GM21619 (cell line): Measurements from ENCODE around the gene RAB7A.
"Not testable (repeated sequence)": the region's sequence is repeated elsewhere in the genome, so short reads cannot be mapped to it uniquely, and the experiment has no call there.

Experiments used
- ATAC-seq: cut with Tn5 transposase; IDR thresholded peaks from one replicate; pipeline ENCODE4 v1.9.1; 2021; ENCODE audit not compliant: unreplicated experiment

Gene RAB7A

DNA sequence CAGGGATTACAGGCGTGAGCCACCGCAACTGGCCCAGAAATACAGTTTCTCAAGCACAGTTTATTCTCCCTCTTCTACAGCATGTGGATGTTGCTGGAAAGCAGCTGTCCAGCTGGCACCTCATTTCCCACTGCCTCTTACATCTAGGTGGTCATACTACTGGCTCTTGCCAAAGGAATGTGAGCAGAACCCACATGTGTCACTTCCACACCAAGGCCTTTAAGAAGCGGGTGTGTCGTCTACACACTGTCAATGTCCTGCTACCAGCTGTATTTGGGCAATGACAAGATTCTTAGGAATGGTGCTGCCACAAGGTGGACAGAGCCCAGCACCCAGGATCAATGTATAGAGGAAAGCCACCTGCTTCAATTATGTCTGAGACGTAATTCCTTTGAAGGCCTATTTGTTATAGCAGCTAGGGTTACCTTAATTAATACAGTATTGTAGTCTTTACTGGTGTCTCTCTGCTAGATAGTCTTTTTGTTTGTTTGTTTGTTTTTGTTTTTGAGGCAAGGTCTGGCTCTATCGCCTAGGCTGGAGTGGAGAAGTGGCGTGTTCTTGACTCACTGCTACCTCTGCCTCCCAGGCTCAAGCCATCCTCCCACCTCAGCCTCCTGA lies 15.1 kb upstream of the RAB7A start:
- no peak for ATAC-seq

GRCh38 chr3:128712848-128713247 lies 13.1 kb upstream of the RAB7A start:
- no peak for ATAC-seq

DNA sequence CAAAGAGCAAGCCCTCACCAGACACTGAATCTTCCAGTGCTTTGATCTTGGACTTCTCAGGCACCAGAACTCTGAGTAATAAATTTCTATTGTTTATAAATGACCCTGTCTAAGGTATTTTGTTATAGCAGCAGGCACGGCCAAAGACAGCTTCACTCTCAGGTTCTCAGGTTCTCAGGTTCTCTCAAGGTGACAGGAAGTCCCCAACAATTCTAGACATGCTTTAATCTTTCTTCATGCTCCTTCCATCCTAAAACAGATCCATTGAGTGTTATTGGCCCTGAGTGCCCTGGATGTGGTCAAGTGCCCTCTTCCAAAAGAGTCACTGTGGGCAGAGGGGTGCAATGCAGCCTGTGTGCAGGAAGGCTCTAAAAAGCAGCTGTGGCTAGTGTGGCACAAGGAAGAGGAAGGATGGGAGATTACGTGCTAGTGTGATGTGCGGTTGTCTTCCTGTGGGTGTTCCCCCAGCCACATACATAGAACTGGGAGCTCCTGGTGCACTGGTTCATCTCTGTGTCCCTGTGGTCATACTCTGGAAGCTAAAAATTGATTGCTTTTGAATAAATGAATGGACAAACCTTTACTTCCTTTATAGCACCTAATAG lies 11.0 kb upstream of the RAB7A start:
- no peak for ATAC-seq

GRCh38 chr3:128718892-128719291 lies 7.1 kb upstream of the RAB7A start:
- ATAC-seq = not testable (repeated sequence)

DNA sequence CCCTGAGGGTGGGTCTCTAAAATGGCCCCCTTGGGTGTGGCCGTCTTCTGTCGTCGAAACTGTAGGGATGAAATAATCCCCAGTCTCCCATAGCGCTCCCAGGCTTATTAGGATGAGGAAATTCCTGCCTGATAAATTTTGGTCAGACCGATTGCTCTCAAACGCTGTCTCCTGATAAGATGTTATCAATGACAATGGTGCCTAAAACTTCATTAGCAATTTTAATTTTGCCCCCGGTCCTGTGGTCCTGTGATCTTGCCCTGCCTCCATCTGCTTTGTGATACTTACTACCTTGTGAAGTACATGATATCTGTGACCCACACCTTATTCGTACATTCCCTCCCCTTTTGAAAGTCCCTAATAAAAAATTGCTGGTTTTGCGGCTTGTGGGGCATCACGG lies 5.1 kb upstream of the RAB7A start:
- no peak for ATAC-seq

- ATAC-seq = no peak
These were observed 2.5 kb upstream of the RAB7A start for GRCh38 chr3:128723477-128723876.

- ATAC-seq = peak; percentile 11
These were observed 398 bp upstream of the RAB7A start for GRCh38 chr3:128725547-128726022.

DNA sequence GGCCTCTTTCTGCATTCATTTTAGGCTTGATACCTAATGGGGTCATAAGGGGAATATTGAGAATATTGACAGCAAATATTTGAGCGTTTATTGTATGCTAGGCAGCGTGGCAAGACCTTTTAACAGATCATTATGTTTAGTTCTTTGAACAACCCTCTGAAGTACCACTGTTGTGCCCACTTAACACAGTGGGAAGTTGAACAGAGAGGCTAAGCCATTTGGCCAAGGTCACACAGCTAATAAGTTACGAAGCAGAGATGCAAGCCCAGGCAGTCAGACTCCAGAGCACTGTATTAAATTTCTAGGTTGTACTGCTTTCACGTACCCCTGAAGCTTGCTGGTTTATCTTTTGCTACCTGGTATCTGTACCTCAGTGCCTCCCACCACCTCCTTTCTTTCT lies 1.1 kb downstream of the RAB7A start:
- no peak for ATAC-seq

- ATAC-seq = no peak
These were observed 1.5 kb downstream of the RAB7A start for GRCh38 chr3:128727485-128727884.

DNA sequence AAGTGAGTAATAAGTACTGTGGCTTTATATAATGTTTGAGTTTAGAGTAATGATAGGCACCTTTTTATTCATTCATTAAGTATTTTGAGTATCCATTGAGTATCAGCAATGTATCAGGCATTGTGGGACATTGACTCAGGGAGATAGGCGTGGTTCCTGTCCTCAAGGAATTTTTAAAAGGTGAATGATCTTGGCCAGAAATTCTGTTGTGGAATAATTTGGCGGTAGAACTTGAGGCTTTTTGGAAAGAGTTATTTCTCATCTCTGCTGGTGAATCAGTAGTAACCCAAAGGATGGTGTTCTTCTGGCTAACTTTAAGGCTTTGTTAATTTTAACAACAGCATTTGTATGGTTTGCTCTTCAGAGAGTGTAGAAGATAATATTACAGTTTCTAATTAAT lies 2.0 kb downstream of the RAB7A start:
- ATAC-seq = no peak

DNA sequence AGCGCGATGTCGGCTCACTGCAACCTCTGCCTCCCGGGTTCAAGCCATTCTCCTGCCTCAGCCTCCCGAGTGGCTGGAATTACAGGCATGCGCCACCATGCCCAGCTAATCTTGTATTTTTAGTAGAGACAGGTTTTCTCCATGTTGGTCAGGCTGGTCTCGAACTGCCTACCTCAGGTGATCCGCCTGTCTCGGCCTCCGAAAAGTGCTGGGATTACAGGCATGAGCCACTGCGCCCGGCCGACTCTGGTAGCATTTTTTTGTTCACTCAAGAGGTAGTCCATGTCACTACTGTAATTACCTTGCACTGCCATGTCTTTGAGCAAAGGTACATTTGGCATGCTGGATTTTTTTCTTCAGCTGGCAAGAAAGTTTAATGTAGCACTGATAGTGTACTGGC lies 2.5 kb downstream of the RAB7A start:
- not testable (repeated sequence) for ATAC-seq

GRCh38 chr3:128730471-128730870 lies 4.5 kb downstream of the RAB7A start:
- ATAC-seq = no peak

DNA sequence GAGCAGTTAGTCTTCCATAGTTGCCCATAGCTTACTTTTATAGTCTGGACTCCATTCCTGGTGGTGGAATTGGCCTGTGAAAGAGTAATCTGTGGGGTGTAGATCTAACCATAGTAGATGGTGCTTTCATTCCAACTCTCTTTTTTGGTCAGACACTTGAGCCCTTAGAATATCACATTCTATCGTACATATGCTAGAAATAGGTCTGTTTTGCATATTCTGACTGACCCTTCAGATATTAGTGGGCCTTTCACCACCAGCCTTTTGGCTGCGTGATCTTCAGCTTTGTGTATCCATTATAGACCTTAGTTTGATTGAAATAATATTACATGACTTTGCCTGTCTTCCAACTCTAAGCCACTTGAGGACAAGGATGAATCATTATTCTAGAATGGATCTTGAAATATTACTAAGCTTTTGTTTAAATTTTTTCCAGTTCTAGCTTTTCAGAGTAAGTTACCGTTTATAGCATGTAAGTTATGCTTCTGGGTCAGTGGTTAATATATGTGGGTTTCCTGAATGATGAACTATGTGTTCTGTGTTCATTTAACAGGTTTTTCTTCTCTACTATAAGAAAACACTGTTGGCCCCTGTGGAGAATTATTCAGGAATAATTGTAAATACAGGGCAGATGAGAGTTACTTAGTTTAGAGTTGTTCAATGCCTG lies 8.7 kb downstream of the RAB7A start:
- peak; percentile 55 for ATAC-seq

DNA sequence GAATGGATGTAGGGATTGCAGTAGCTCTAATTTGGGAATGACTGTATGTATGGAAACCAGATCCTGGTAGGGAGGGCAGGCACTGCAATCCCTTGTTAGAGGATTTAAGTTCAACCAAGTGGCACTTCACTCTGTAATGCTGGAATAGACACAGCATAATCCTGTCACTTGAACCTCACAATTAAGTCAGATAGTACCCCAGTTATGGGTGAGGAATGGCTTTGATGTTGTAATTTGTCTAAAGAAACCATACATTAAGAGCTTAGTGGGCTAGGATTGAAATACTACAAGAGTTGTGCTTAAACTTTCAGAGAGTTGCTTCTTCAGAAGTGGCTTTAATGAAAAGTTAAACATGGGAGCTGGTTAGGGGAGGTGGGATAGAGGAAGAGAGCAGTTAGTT lies 9.3 kb downstream of the RAB7A start:
- ATAC-seq = no peak

GRCh38 chr3:128735884-128736283 lies 9.9 kb downstream of the RAB7A start:
- ATAC-seq = no peak

DNA sequence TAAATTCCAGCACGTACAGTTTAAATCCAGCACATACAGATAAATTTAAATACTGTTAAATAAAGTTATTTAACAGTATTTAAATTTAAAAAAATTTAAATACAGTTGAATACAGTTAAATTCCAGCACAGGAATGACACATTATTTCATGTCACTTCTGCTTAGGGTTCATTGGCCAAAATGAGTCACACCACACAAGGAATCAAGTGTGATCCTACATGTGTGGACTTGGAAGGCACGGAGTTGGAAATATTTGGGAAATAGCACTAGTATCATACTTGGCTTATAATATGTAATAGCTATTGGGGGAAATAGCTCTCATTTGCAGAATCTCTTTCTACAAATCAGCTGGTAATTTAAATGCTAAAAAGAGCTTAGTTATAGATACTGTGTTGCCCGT lies 10.6 kb downstream of the RAB7A start:
- ATAC-seq = no peak

GRCh38 chr3:128740621-128741020 lies 14.6 kb downstream of the RAB7A start:
- ATAC-seq = no peak

DNA sequence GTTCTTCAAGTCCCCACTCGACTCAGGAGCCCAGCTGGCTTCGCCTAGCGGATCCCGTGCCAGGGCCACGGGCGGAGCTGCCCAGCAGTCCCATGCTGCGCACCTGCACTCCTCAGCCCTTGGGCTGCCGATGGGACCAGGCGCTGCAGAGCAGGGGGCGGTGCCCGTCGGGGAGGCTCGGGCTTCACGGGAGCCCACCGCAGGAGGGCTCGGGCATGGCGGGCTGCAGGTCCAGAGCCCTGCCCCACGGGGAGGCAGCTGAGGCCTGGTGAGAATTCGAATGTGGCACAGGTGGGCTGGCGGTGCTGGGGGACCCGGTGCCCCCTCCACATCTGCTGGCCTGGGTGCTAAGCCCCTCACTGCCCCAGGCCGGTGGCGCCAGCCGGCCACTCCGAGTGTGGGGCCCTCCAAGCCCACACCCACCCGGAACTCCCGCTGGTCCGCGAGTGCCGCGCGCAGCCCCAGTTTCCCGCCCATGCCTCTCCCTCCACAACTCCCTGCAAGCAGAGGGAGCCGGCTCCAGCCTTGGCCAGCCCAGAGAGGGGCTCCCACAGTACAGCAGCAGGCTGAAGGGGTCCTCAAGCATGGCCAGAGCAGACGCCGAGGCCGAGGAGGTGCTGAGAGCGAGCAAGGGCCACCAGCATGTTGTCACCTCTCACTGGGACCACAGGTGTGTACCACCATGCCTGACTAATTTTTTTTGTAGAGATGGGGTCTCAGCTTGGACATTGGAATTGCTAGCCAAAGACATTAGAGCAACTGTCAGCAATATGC lies 17.0 kb downstream of the RAB7A start:
- ATAC-seq = no peak

- no peak for ATAC-seq
These were observed 19.8 kb downstream of the RAB7A start for GRCh38 chr3:128745742-128746141.

DNA sequence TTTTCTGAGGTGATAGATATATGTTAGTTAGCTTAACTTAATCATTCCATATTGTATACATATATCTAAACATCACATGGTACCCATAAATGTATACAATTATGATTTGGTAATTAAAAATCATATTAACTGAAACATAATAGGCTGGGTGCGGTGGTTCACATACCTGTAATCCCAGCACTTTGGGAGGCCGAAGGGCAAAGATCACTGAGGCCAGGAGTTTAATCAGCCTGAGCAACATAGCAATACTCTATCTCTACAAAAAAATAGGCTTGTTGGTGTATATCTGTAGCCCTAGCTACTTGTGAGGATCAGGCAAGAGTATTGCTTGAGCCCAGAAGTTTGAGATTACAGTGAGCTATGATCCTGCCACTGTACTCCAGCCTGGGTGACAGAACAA lies 20.9 kb downstream of the RAB7A start:
- no peak for ATAC-seq

DNA sequence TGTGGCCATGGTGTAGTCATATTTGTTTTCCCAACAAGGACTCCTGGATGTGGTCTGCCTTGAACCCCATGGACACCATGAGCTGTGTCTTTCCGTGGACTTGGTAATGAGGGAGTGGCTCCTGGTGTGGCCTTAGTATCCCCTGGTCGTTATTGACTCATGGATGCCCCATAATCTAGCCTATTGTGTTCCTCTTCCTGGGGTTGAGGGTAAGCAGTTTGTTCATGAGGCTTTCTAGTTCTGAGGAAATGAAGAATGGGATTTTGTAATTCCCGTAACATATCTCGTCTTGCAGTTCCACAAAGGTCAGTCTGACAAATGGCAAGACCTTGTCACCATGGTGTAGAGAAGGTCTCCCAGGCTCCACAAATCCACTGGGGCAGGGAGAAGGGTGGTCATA lies 22.6 kb downstream of the RAB7A start:
- ATAC-seq = no peak

- no peak for ATAC-seq
These were observed 23.1 kb downstream of the RAB7A start for GRCh38 chr3:128749035-128749434.
